ENCODE measurements around the gene MYLK4. TPM values are rescaled to one million over a fixed set of nuclear protein-coding genes. Genes with fewer than 3 reads are reported as not detected.

Gene MYLK4
- total RNA-seq, 2 donors from 2014 or later, result 0.20 to 0.35 TPM

DNA sequence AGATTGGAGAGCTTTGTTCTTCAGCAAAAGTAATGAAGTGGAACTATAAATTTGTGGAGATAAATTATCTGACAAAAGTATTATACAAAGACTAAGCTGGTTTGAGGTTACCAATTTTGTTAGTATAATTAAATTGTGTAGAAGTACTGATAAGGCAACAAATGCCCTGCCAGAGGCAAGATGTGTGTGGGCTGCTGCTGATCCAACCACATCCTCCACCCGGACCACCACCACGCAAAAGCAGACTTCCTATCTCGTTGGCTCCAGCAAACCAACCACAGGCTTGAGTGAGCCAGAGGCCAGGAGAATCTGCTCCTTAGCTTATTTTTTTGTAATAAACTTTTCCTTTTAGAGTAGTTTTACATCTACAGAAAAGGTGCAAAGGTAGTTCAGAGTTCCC is 1.1 kb upstream of the MYLK4 start:
- intact Hi-C loops (cut with DNase I), result no loop called here
- TF ChIP-seq, protein P1, sequence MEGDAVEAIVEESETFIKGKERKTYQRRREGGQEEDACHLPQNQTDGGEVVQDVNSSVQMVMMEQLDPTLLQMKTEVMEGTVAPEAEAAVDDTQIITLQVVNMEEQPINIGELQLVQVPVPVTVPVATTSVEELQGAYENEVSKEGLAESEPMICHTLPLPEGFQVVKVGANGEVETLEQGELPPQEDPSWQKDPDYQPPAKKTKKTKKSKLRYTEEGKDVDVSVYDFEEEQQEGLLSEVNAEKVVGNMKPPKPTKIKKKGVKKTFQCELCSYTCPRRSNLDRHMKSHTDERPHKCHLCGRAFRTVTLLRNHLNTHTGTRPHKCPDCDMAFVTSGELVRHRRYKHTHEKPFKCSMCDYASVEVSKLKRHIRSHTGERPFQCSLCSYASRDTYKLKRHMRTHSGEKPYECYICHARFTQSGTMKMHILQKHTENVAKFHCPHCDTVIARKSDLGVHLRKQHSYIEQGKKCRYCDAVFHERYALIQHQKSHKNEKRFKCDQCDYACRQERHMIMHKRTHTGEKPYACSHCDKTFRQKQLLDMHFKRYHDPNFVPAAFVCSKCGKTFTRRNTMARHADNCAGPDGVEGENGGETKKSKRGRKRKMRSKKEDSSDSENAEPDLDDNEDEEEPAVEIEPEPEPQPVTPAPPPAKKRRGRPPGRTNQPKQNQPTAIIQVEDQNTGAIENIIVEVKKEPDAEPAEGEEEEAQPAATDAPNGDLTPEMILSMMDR (IDR thresholded peaks at IDR 0.05), result no peak

DNA sequence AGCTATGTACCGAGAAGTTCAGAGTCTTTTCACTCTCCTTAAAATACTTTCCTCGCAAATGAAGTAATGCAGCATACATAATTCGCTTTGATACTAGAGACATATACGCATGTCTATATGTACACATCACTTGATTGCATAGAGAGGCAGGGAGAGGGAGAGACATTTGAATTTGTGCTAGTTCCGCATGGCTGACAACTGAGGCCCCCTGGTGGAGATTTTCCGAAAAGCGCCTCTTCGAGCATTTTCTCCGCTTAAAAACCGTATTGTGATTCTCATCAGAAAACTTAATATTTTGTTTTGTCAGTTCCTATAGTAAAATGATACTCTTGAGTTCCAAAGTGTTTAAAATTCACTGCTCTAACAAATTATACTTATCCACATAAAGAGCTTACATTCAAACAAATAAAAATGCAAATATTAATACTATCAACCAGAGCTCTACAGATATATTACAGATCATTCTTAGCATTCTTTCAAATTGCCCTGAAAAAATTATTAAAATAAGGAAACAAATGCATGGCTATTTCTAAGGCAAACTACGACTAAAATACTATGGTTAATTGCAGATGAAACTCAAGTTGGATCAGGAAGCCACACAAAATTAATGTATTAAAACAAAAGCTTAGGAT is 637 bp downstream of the MYLK4 start:
- H3K9me3 ChIP-seq, result no peaks in the 10 kb centered on the region
- intact Hi-C loops (cut with DNase I), result loop anchor here (5.0 kb wide), 1 partner anchor 1153 kb away; no protein-coding TSS in a partner anchor
- H3K27ac ChIP-seq, result no peak overlapping the region
- no peak overlapping the region for H3K4me3 ChIP-seq
- H3K4me1 ChIP-seq, result no peaks in the 10 kb centered on the region
- TF ChIP-seq, protein P1 (IDR thresholded peaks at IDR 0.05), result peak; percentile 87
- no peaks in the 10 kb centered on the region for H3K27me3 ChIP-seq
- no peaks in the 10 kb centered on the region for H3K36me3 ChIP-seq
- DNase-seq, result peak; percentile 71
- no peak overlapping the region for H3K9ac ChIP-seq (ENCODE audit: low read depth in 2 of 2, low read length in 2 of 2)

More for the DNA sequence above, 1.1 kb upstream of the MYLK4 start:
- Histone ChIP-seq H3K4me3 (no peak overlapping the region), H3K4me1 (no peaks in the 10 kb centered on the region), H3K27me3 (no peaks in the 10 kb centered on the region), H3K9me3 (no peaks in the 10 kb centered on the region), H3K27ac (no peak overlapping the region), H3K9ac (ENCODE audit: low read depth in 2 of 2, low read length in 2 of 2) (no peak overlapping the region), H3K36me3 (no peaks in the 10 kb centered on the region)
- no peak for DNase-seq

DNA sequence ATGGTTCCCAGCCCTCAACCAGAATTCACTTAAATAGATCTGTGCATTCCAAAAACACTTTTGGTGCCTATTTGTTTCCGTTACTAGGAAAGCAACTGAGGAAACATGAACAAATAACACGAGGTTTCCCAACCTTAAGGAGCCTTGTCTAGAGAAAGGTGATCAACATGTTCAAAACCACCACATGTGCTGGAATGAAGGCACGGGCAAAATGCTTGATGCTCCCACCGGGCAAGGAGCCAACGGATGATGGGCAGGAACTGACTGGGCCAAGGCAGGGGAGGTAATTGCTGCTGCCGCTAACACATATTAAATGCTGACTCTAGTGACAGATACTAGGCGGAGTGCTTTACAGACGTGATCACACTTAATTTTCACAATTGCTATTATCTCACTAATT is 2.5 kb downstream of the MYLK4 start:
- Histone ChIP-seq H3K27me3 (no peaks in the 10 kb centered on the region), H3K9ac (ENCODE audit: low read depth in 2 of 2, low read length in 2 of 2) (no peak overlapping the region), H3K36me3 (no peaks in the 10 kb centered on the region), H3K4me1 (no peaks in the 10 kb centered on the region), H3K9me3 (no peaks in the 10 kb centered on the region), H3K27ac (no peak overlapping the region), H3K4me3 (no peak overlapping the region)
- no peak for DNase-seq
- intact Hi-C loops (cut with DNase I), result loop anchor here (5.0 kb wide), 1 partner anchor 1151 kb away; no protein-coding TSS in a partner anchor
- TF ChIP-seq, protein P1 (IDR thresholded peaks at IDR 0.05), result no peak

DNA sequence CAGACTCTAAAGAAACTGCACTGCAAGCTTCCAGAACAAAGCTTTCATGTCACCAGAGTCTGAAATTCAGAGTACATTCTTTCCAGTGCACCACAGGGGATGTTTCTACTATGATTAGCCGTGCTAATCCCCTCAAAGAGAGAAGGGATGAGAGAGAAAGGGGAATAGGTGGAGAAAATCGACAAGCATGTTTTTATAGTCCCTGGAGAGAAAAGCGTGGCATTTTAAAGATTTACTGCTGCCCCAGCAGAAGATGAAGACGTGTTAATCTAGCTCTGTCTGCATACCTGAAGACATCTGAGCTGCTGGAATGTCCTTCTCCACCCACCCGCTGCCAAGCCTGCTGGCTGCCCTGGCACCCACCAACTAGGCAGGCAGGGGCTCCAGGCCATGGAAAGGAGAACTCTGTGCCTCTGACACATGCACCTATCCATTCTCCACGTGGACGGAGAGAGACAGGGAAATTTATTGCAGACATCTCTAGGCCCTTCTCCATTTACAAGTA is 4.1 kb downstream of the MYLK4 start:
- Histone ChIP-seq H3K27ac (no peak overlapping the region), H3K4me3 (no peak overlapping the region), H3K9me3 (no peaks in the 10 kb centered on the region), H3K9ac (ENCODE audit: low read depth in 2 of 2, low read length in 2 of 2) (no peak overlapping the region), H3K36me3 (no peaks in the 10 kb centered on the region), H3K4me1 (no peaks in the 10 kb centered on the region), H3K27me3 (no peaks in the 10 kb centered on the region)
- TF ChIP-seq, protein P1 (IDR thresholded peaks at IDR 0.05), result no peak
- intact Hi-C loops (cut with DNase I), result loop anchor here (5.0 kb wide), 1 partner anchor 1149 kb away; no protein-coding TSS in a partner anchor
- DNase-seq, result no peak

DNA sequence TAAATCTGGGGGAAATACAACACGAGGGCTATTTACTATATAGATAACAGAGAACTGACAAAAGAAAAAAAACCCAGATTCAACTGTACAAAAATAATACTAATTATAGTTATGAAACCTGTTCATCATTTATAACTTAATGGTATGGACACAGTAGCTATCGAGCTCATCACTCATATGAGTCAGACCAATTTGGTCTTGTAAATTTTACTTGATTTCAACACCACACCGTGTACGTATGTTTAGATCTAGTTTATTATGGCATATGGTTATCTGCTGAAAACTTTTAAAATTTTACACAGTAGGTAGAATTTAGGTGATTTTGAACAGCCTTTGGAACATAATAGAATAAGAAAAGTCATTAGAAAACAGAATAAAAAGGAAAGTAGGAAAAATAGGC is 5.5 kb downstream of the MYLK4 start:
- intact Hi-C loops (cut with DNase I), result loop anchor here (5.0 kb wide), 1 partner anchor 1148 kb away; no protein-coding TSS in a partner anchor
- H3K4me1 ChIP-seq, result no peaks in the 10 kb centered on the region
- H3K27me3 ChIP-seq, result no peaks in the 10 kb centered on the region
- H3K9ac ChIP-seq (ENCODE audit: low read depth in 2 of 2, low read length in 2 of 2), result no peak overlapping the region
- TF ChIP-seq, protein P1 (IDR thresholded peaks at IDR 0.05), result no peak
- H3K36me3 ChIP-seq, result no peaks in the 10 kb centered on the region
- H3K4me3 ChIP-seq, result no peak overlapping the region
- no peak overlapping the region for H3K27ac ChIP-seq
- H3K9me3 ChIP-seq, result no peaks in the 10 kb centered on the region
- no peak for DNase-seq
